Osteoblast (primary cell): ENCODE results near the gene MLPH. TPM values are rescaled to one million over a fixed set of nuclear protein-coding genes. Genes with fewer than 3 reads are reported as not detected.
A peak's percentile ranks its signal among the peaks of the same experiment; 100 is the strongest.

Experiments used
- DNase-seq: peaks from one replicate; pipeline ENCODE4 v3.0.0; 2011; ENCODE audit warnings: low spot score, mixed read lengths; ENCODE audit not compliant: insufficient read length; ENCODE audit errors: missing footprints
- H2AFZ ChIP-seq: 2 replicates; pipeline ENCODE4 v1.6.0; 2011; ENCODE audit warnings: mild to moderate bottlenecking, low read length
- H3K27ac ChIP-seq: 2 replicates; pipeline ENCODE4 v1.5.1; 2011; ENCODE audit warnings: mild to moderate bottlenecking, low read depth, low read length, moderate library complexity
- H3K27me3 ChIP-seq: 2 replicates; pipeline ENCODE4 v1.6.0; 2012; ENCODE audit warnings: mild to moderate bottlenecking, control low read depth, inconsistent platforms, low read length, moderate library complexity; ENCODE audit not compliant: insufficient read depth
- H3K36me3 ChIP-seq: 2 replicates; pipeline ENCODE4 v1.5.1; 2011; ENCODE audit warnings: mild to moderate bottlenecking, low read length, control low read depth, moderate library complexity; ENCODE audit not compliant: insufficient read depth
- H3K4me1 ChIP-seq: 2 replicates; pipeline ENCODE4 v1.5.1; 2011; ENCODE audit warnings: mild to moderate bottlenecking, low read length, control low read depth, moderate library complexity; ENCODE audit not compliant: insufficient read depth
- H3K4me2 ChIP-seq: 2 replicates; pipeline ENCODE4 v1.6.0; 2011; ENCODE audit warnings: mild to moderate bottlenecking, low read length; ENCODE audit not compliant: insufficient read depth
- H3K4me3 ChIP-seq: fragments of 200-600 bp; sonication (generic); 3 replicates; pipeline ENCODE4 v1.5.1; 2012; ENCODE audit warnings: mild to moderate bottlenecking, low read length, inconsistent platforms; ENCODE audit not compliant: insufficient read depth
- H3K79me2 ChIP-seq: 2 replicates; pipeline ENCODE4 v1.6.0; 2012; ENCODE audit warnings: mild to moderate bottlenecking, low read length, control low read depth, inconsistent platforms; ENCODE audit not compliant: insufficient read depth
- H3K9me3 ChIP-seq: 2 replicates; pipeline ENCODE4 v1.5.1; 2011; ENCODE audit warnings: low read depth, low read length, control low read depth
- H4K20me1 ChIP-seq: 2 replicates; pipeline ENCODE4 v1.6.0; 2012; ENCODE audit warnings: mild to moderate bottlenecking, low read length, control low read depth; ENCODE audit not compliant: insufficient read depth
- total RNA-seq: library from RNA; depleted of rRNA; stranded (reverse); fragments of >200 nt; gene quantifications from 2 replicates; pipeline ENCODE4 v1.2.3, GENCODE V29; 2012
- TF ChIP-seq, protein P1 (sequence below): IDR thresholded peaks from 2 replicates; pipeline ENCODE4 v1.5.1; 2011; ENCODE audit warnings: mild to moderate bottlenecking, low read depth, low read length, moderate library complexity; ENCODE audit errors: extremely low read depth

Gene MLPH
- total RNA-seq, 1 donor = 25.7 TPM

- H3K9me3 ChIP-seq = peaks cover 2% of the 10 kb centered on the region
- no peaks in the 10 kb centered on the region for H3K4me1 ChIP-seq
- no peak overlapping the region for H3K4me2 ChIP-seq
- H3K27me3 ChIP-seq = no peaks in the 10 kb centered on the region
- H3K79me2 ChIP-seq = no peaks in the 10 kb centered on the region
- H3K27ac ChIP-seq = no peak overlapping the region
- no peak overlapping the region for H3K4me3 ChIP-seq
- H2AFZ ChIP-seq = no peak overlapping the region
- H3K36me3 ChIP-seq = peaks cover 48% of the 10 kb centered on the region
- H4K20me1 ChIP-seq = no peaks in the 10 kb centered on the region
- no peak for DNase-seq
- TF ChIP-seq, protein P1, sequence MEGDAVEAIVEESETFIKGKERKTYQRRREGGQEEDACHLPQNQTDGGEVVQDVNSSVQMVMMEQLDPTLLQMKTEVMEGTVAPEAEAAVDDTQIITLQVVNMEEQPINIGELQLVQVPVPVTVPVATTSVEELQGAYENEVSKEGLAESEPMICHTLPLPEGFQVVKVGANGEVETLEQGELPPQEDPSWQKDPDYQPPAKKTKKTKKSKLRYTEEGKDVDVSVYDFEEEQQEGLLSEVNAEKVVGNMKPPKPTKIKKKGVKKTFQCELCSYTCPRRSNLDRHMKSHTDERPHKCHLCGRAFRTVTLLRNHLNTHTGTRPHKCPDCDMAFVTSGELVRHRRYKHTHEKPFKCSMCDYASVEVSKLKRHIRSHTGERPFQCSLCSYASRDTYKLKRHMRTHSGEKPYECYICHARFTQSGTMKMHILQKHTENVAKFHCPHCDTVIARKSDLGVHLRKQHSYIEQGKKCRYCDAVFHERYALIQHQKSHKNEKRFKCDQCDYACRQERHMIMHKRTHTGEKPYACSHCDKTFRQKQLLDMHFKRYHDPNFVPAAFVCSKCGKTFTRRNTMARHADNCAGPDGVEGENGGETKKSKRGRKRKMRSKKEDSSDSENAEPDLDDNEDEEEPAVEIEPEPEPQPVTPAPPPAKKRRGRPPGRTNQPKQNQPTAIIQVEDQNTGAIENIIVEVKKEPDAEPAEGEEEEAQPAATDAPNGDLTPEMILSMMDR = no peak
Measured at GRCh38 chr2:237555560-237555959, 68.5 kb downstream of the MLPH start.

DNA sequence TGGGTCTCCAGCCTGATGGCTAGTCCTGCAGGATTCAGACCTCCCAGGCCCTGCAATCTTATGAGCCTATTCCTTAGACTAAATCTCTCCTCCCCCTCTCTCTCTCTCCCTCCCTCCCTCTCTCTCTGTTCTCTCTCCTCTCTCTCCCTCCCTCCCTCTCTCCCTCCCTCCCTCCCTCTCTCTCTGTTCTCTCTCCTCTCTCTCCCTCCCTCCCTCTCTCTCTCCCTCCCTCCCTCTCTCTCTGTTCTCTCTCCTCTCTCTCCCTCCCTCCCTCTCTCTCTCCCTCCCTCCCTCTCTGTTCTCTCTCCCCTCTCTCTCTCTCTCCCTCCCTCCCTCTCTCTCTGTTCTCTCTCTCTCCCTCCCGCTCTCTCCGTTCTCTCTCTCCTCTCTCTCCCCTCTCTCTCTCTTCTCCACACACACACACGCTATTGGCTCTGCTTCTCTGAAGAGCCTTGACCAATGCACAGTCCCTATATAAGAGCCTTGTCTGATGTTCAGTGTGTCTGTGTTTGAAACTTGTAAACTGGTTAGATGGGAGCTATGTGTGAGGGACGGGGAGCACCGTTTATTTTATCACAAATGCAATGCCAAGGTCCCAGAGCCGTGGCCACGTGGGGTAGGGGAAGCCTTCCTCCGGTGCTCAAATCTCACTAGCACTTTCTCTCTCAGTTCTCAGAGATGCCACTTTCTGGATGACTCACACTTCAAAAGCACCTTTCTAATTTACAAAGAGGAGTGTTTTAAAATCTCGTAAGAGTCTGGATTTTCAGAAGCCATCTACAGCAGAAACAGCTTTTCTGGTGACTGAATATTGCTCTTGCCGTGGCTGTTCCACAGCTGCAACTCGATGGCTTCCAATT lies 70.0 kb downstream of the MLPH start:
- peak; percentile 44 for DNase-seq
- H3K4me1 ChIP-seq = no peaks in the 10 kb centered on the region

GRCh38 chr2:237557633-237558015 lies 70.6 kb downstream of the MLPH start:
- TF ChIP-seq, protein P1 = no peak
- H3K4me1 ChIP-seq = no peaks in the 10 kb centered on the region
- H3K27me3 ChIP-seq = peaks cover 10% of the 10 kb centered on the region
- no peak overlapping the region for H3K27ac ChIP-seq
- H3K4me2 ChIP-seq = no peak overlapping the region
- H3K9me3 ChIP-seq = peaks cover 2% of the 10 kb centered on the region
- H3K4me3 ChIP-seq = no peak overlapping the region
- no peak for DNase-seq
- no peaks in the 10 kb centered on the region for H3K79me2 ChIP-seq
- H3K36me3 ChIP-seq = peaks cover 38% of the 10 kb centered on the region
- H2AFZ ChIP-seq = no peak overlapping the region
- H4K20me1 ChIP-seq = no peaks in the 10 kb centered on the region

More for the DNA sequence above, 70.0 kb downstream of the MLPH start:
- peaks cover 44% of the 10 kb centered on the region for H3K36me3 ChIP-seq
- H3K4me2 ChIP-seq = no peak overlapping the region
- H3K27ac ChIP-seq = no peak overlapping the region
- TF ChIP-seq, protein P1 = no peak
- H3K9me3 ChIP-seq = peaks cover 2% of the 10 kb centered on the region
- no peaks in the 10 kb centered on the region for H4K20me1 ChIP-seq
- no peaks in the 10 kb centered on the region for H3K79me2 ChIP-seq
- H2AFZ ChIP-seq = no peak overlapping the region
- no peak overlapping the region for H3K4me3 ChIP-seq
- peaks cover 6% of the 10 kb centered on the region for H3K27me3 ChIP-seq

GRCh38 chr2:237558961-237559641 lies 72.0 kb downstream of the MLPH start:
- no peak overlapping the region for H3K4me3 ChIP-seq
- peaks cover 2% of the 10 kb centered on the region for H3K9me3 ChIP-seq
- peak; percentile 92 for DNase-seq
- no peaks in the 10 kb centered on the region for H3K4me1 ChIP-seq
- no peaks in the 10 kb centered on the region for H3K79me2 ChIP-seq
- H3K27ac ChIP-seq = no peak overlapping the region
- no peak overlapping the region for H3K4me2 ChIP-seq
- peaks cover 14% of the 10 kb centered on the region for H3K27me3 ChIP-seq
- H4K20me1 ChIP-seq = no peaks in the 10 kb centered on the region
- no peak overlapping the region for H2AFZ ChIP-seq
- TF ChIP-seq, protein P1 = no peak
- H3K36me3 ChIP-seq = peaks cover 23% of the 10 kb centered on the region
